Right lung (tissue), 10 donors: ENCODE measurements around the gene PTPRR. TPM values are rescaled to one million over a fixed set of nuclear protein-coding genes. Genes with fewer than 3 reads are reported as not detected.
A peak's percentile ranks its signal among the peaks of the same experiment; 100 is the strongest.

Experiments used
- DNase-seq, 2 donors: peaks; one replicate each; pipeline ENCODE4 v3.0.0-alpha.2; 2013
- long read RNA-seq, 8 donors: transcript quantifications; one replicate each; lab custom pipeline, GENCODE V29; 2026
- polyA plus RNA-seq, 5 donors: library from polyadenylated mRNA; unstranded; fragments of 120-200 nt; gene quantifications; one replicate each; pipeline versions ENCODE4 v1.2.1 to v1.2.3, GENCODE V29; 2013; ENCODE audit warnings: inconsistent platforms in 1 of 5, low replicate concordance in 1 of 5; ENCODE audit not compliant: insufficient read length in 5 of 5, insufficient read depth in 1 of 5

Gene PTPRR, protein sequence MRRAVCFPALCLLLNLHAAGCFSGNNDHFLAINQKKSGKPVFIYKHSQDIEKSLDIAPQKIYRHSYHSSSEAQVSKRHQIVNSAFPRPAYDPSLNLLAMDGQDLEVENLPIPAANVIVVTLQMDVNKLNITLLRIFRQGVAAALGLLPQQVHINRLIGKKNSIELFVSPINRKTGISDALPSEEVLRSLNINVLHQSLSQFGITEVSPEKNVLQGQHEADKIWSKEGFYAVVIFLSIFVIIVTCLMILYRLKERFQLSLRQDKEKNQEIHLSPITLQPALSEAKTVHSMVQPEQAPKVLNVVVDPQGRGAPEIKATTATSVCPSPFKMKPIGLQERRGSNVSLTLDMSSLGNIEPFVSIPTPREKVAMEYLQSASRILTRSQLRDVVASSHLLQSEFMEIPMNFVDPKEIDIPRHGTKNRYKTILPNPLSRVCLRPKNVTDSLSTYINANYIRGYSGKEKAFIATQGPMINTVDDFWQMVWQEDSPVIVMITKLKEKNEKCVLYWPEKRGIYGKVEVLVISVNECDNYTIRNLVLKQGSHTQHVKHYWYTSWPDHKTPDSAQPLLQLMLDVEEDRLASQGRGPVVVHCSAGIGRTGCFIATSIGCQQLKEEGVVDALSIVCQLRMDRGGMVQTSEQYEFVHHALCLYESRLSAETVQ
- under 1 TPM; 0.10 to 0.32 (median 0.18) TPM for polyA plus RNA-seq
- long read RNA-seq, donor 1: 0 reads
- long read RNA-seq, donor 2: 0 reads
- long read RNA-seq, donor 3: 0 reads
- long read RNA-seq, donor 4: 0 reads
- long read RNA-seq, donor 5: 0 reads
- long read RNA-seq, donor 6: 0 reads
- long read RNA-seq, donor 7: 0 reads
- long read RNA-seq, donor 8: 0 reads

DNA sequence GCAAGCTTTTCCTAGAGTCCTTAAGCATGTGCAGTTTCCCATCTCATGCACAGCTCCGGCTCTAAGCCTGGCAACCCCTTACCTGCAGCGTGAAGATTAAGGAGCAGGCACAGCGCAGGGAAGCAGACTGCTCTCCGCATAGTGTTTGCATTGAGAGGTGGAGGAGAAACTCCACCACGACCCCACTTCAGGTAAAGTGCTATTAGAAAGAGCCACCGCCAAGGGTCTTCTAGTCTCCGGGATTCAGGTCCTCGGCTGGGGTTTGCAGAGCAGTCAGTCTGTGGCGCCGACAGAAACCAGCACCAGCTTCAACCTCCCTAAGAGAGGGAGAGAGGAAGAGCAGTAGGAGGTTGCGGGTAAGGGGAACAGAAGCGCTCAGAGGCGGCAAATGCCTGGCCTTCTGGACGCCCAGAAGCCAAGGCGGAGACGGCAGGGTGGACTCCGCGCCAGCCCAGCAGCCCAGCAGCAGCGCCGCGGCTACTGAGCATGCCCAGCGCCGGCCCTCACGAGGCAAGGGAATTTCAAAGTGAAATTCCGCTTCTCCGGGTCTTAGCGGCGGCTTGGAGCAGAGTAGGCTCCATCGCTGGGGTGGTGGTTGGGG, at the start of gene PTPRR:
PTPRR (minus strand) TSS at position 488 of the 601 bp plus-strand sequence; CDS start at position 140, 348 bp downstream.
- DNase-seq: no peak

- no peak for DNase-seq
Observed at GRCh38 chr12:70966996-70967790, 46.7 kb upstream of the PTPRR start.

- no peak for DNase-seq
Observed at GRCh38 chr12:70966046-70966445, 45.5 kb upstream of the PTPRR start.

DNA sequence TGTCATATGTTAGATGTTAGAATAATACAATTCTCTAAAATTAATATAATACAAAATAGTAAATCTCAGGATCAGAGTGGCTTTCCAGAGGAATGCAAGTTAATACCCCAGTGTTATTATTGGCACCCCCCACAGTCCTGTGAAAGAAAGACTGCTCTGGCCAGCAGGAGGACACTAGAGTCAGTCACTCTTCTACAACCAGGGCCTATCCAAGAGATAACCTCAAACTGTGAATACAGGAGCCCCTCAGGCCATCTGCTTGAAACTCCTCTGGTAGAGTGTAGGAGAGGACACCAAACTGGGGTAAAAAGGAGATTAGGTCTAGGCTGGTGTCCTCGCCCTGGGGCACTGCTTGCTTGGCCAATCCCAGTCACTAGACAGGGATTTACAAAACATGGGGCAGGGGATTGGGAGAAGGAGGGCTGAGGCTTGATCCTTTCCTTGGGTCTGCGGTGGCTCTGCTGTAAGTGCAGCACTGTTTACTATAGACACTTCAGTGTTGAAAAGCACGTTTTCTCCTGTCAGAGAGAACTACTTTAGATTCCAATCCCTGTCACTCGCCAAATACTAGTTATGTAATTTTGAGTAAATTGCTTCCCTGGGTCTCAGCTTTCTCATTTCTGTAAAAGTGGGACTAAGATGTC, 44.5 kb upstream of the PTPRR start:
- DNase-seq: peak in 1 of 2 donors; percentile 6

GRCh38 chr12:70963081-70963660, 42.6 kb upstream of the PTPRR start:
- no peak for DNase-seq

DNA sequence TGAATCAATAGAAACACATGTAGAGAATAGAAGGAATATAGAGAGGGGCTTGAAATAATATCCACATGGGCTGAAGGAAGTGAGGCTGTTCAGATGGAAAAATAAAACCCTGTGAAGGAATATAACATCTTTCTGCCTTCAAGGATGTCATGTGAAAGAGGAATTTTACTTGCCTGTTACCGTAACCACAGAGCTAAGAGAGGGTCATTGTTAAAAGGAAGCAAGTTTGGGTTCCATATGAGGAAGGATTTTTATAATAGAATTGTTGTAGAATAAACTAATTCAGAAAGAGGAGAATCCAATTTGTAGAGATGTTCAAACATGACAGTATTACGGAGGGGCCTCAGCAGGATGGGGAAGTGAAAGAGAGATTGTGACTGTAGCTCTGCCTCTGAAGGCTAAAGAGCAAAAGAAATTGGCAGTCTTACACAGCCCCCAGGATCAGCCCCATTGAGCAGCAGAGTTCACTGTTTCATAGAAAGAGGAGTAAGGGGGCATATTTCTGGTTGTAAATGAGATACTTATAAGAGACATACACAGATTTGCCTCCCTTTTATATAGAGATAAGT, 41.8 kb upstream of the PTPRR start:
- DNase-seq: no peak

GRCh38 chr12:70960484-70960883, 39.9 kb upstream of the PTPRR start:
- DNase-seq: no peak

DNA sequence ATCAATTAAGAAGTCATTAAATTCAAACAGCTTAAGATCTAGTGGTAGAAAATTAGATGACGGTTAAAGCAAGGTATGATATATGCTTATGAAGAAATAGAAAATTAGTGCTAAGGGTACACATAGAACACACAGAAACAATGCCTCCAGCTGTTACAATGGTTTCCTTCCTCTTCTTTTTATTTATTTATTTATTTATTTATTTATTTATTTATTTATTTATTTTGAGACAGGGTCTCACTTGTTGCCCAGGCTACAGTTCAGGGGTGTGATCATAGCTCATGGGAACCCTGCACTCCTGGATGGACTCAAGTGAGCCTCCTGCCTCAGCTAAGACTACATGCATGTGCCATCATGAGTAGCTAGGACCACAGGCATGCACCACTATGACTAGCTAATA, 34.9 kb upstream of the PTPRR start:
- no peak for DNase-seq

- DNase-seq: no peak
Observed at GRCh38 chr12:70950451-70950850, 29.9 kb upstream of the PTPRR start.

DNA sequence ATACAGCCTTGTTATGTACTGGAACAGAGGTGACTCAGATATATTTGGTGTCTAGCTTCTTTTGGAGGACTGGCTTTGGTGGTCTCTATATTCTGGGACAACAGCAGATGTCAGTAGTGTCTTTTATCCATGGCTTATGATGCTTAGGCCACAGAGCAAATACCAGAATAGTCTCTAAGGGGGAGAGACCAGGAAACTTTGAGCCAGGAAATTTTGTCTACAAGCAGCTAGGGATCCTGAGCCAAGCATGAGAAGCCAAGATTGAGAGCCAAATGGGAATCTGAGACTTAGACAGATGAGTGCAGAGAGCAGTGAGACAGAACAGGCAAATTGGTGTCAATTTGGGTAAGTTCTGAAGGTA, 28.4 kb upstream of the PTPRR start:
- DNase-seq: peak in 1 of 2 donors; percentile 13

DNA sequence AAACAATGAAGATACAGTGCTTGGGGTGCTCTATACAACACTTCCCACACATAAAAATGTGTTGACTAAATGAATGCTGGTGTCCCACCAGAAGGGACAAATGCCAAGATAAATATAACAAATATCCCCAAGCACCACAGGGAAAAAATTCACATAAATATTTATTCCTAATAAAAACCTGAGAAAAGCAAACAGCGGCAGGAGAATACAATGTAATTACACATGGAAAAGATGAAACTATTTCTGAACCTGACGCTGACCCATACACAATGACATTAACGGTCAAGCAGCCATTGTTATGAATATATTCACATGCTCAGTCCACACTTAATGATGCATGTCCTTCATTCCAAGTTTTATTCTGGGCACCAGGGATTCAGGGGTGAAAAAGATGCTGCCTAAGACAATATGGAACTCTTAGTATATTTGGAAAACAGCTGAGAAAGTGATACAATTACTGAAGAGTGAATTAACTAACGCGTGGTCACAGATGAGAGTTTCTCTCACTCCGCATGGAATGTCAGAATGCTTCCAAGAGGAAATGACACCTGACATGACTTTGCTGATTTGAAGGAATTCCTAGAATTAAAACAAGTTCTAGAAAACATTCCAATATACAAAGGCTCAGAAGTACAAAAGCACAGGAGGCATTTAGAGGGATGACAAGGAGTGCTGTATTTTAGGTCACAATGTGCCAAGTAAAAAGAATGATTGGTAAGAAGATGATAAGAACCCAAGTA, 27.9 kb upstream of the PTPRR start:
- DNase-seq: no peak

GRCh38 chr12:70936203-70936813, 15.8 kb upstream of the PTPRR start:
- DNase-seq: no peak

- DNase-seq: no peak
Observed at GRCh38 chr12:70933133-70933532, 12.6 kb upstream of the PTPRR start.

GRCh38 chr12:70929029-70929428, 8.5 kb upstream of the PTPRR start:
- DNase-seq: no peak

DNA sequence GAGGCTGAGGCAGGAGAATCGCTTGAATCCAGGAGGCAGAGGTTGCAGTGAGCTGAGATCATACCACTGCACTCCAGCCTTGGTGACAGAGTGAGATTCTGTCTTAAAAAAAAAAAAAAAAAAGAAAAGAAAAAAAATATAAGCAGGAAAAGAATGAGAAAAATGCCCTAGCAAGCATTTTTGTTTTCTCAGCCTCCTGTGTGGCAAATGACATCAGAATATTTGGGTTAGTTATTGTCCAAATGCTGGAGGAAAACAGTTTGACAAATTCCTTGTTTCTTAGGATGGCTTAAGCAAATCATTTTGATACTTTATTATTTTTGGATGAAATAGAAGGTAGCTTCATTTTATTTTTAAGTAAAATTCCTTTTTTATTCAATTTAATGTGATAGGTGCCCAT, 7.5 kb upstream of the PTPRR start:
- DNase-seq: no peak

DNA sequence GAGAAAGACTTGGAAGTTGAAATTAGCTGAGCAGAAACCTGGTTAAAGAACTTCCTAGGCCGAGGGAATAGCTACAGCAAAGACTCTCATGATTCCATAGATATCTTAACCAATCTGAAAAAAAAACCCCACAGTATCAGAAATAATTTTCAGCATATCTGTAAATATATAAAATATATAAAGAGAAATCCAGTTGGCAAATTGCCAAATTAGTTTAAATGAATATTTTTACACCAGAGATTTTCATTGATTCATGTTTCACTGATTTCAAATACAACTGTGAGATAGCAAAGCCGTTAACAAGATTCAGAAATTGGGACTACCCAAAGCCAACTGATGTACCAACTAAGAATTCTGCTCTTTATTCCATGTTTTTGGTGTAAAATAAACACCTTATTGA, 6.8 kb upstream of the PTPRR start:
- DNase-seq: no peak

- no peak for DNase-seq
Observed at GRCh38 chr12:70925539-70925938, 5.0 kb upstream of the PTPRR start.

DNA sequence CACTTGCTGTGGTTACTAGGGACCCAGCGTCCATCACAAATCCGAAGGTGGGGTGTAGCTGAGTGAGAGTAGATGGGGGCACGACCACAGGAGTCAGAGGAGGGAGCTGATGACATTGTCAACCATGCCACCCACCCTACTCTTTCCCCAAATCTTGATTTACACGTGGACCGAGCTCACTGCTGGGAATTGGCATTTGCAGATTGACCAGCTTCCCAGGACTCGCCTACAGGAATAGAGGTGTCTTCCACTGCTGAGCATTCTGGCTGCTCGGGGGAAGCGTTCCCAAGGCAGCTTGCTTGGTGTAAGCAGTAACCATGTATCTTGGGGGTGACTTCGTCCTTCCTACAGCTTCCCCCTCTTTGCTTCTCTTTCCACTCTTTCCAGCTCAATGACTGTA, 353 bp upstream of the PTPRR start:
- DNase-seq: no peak

DNA sequence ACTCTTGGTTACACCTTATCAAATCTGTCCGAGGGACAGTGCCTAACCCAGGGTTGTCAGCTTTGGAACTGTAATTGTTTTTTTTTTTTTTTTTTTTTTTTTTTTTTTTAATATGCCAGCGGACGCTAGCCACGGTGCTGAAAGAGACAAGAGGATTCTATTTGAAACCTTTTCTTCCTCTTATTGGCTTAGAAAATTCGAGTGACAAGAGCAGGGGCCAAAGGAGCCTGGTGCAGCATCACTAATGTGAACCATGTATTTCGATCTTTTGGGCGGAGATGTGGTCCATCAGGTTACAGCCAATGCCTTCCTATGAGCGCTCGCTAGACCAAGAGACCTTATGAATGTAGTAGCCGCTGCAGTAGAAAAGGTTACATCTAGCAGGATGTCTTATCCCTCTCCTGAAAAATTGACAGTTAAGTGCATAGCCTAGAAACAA, 922 bp downstream of the PTPRR start:
- DNase-seq: peak; percentile 5 to 17
